ENCODE measurements around the gene BAD.

- TF ChIP-seq POLR2AphosphoS5 (IDR thresholded peaks at IDR 0.05) (no peak), CTCF (IDR thresholded peaks at IDR 0.05 in 8 of 11, conservative IDR thresholded peaks at IDR 0.05 in 3 of 11) (no peak), POLR2A (IDR thresholded peaks at IDR 0.05) (no peak)
Measured at GRCh38 chr11:64275841-64276240, 8.6 kb downstream of the BAD start.

Data from spleen (tissue), 7 donors.